Stimulated activated CD4-positive, alpha-beta T cell treated with anti-CD3 and anti-CD28 coated beads, TNF-alpha, amount 100 ng/mL, for 4 hours (primary cell): ENCODE data around the gene MED22.
"Not testable (repeated sequence)": the region's sequence is repeated elsewhere in the genome, so short reads cannot be mapped to it uniquely, and the experiment has no call there.

Experiments
- DNase-seq, 3 experiments: peaks; one replicate each; pipeline ENCODE4 v3.0.0-alpha.2; 2020; ENCODE audit warnings: low read depth in 3 of 3

Gene MED22

DNA sequence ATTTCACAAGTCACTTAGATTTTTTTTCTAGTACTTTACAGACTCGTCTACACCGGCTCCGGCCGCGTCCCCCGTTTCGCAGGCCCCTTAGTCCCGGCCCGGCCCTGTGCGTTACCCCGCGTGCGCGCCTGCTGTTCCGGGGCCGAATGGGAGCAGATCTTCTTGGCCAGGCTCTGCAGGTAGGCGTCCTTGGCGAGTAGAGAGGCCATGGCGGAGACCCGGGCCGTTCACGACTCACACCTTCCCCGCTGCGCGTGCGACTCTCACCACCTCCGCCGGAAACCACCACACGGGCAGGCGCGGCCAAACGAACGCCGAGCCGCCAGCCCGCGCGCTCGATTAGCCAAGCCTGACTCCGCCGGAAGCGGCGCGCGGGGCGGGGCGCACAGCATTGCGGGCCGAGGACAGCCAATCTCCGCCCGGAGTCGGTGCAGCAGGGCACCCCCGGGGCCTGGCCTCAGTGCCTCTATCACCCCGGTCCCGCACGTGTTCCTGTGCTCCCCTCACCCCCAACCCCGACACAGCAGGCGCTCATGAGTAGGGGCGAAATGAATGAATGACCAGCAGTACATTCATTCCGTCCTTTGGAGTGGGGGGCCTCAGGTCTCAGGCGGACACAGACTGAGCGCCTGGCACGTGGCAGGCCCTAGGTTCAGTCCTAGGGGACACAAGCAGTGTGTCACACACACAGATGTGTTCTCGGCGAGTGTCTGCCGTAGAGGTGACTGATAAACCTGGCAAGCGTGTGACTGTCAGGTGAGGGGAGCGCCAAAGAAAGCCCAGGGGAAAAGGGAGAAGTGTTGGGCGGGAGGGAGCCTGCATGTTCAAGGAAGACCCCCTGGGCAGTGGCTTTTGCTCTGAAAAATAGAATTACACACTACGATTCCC, 11.8 kb downstream of the MED22 start, which contains the start of gene SURF6:
SURF6 (minus strand) TSS at position 265 of the 888 bp plus-strand sequence; CDS start at position 209, 56 bp downstream.
- DNase-seq = peak; percentile 84 to 89 (median 85)

DNA sequence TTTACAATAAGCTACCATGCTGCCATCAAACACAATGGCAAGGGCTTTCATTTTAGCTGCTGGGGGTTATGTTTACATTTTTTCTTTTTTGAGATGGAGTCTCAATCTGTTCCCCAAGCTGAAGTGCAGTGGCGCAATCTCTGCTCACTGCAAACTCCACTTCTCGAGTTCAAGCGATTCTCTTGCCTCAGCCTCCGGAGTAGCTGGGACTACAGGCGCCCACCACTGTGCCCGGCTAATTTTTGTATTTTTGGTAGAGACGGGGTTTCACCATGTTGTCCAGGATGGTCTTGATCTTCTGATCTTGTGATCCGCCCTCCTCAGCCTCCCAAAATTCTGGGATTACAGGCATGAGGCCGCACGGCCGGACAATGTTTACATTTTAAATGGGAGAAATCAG, 13.0 kb downstream of the MED22 start:
- DNase-seq = not testable (repeated sequence)

DNA sequence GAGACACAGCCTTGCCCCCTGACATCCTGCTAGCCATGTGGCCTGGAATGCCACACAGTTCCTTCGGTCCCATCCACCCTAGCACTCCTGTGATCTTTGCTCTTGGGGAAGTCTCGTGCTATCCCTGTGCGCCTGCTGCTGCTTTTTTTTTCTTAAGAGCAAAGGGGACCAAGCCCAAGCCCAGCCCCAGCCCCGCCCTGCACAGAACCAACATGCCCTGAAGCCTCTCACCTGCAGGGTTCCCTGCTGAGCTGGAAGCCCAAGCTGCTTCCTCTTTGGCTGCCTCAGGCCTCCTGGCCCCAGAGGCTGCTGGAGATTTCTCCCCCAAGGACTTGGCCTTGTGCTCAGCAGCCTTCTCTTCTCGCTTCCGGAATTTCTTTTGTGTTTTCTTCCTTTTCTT, 13.8 kb downstream of the MED22 start:
- no peak for DNase-seq

DNA sequence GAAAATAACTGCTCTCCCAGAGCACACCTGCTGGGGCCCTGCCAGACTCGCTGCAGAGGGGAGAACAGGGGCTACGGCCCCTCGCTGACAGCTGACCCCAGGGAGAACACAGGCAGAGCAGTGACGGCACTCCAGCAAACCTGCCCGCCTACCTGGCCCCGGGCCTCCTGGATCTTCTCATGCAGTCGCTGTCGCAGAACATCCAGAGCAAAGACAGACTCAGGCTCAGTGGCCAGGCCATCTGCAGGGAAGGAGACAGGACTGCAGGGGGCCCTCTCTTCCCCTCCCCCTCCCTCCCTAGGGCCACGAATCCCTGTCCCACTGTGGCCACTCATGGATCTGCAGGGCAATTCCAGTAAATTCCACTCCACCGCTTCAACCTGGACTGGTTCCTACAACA, 14.4 kb downstream of the MED22 start:
- no peak for DNase-seq

DNA sequence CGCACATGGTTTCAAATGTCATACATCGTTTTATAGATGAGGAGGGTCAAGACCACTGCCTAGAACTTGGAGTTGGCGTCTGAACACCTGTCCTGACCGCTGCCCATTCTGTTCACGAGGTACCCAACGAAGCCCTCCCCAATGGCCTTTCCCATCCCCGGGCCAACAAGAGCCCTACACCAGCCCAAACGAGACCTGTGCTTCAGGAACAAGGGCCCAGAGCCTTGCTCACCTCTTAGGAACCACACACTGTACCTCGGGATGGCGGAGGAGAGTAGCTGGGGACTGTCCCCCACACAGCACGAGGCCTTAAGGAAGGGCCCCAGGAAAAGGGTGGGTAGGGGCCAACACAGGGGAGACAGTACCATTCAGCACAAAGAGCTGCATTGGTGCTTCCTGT, 14.9 kb downstream of the MED22 start:
- no peak for DNase-seq

DNA sequence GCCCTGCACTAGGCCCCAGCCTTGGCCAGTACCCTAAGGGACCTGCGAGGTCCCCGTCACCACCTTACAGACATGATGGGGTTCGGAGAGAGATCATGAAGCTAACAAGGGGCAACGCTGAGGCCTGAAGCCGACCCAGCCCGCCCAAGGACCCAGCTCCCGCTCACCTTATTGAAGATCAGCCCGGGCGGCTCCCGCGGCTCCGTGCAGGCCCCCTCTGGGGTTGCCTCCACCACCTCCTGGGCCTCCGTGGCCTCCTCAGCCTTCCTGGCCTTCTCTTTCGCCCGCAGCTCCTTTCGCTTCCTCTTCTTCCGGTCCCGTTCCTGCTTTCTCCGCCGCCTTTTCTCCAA, 15.6 kb downstream of the MED22 start:
- no peak for DNase-seq

DNA sequence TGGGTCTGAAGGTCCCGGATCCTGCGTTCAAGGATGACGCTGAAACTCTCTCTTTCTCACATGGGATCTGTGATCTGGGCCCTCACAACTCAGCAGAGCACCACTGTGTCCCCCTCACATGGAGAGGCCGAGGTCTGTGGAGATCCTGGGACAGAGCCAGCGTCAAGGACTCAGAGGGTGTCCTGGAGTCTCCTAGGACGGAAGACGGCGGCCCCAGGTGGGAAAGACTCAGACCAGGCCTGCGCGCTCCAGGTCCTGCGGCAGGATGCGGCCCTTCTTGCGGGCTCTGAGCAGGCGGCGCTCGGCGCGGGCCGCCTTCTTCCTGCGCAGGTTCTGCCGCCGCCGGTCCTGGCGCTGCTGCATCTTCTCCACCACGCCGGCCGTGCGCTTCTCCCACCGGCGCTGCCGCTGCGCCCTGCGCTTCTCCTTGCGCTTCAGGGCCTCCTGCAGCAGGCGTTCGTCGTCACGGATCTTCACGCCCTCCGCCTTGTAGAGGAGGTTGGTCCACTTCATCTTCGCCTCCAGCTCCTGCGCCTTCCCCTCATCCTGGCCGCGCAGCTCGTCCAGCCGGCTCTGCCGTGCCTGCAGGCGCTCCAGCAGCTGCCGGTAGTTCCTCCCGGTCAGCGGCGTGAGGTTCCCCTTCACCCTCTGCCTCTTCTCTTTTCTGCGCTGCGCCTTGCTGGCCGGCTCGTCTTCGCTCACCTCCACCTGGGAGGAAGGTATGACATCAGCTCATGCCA, 16.1 kb downstream of the MED22 start:
- no peak for DNase-seq

DNA sequence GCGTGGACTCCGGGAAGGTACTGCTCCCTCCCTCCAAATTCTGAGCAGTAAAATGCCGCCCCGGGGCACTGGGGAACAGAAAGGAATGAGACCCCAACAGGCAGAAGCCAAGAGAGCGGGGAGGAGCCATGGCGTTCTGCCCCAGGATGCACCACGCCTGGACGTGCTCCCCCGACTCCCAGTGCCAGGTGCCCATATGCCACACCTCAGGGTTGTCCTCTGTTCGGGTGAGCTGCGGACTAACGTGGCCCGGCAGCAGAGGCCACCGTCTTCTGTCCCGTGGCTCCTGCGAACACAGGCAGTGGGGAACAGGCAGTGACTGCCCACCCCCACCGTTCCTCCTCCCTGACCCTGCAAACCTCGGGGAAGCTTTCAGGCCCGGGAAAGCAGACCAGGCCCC, 16.7 kb downstream of the MED22 start:
- DNase-seq = no peak

DNA sequence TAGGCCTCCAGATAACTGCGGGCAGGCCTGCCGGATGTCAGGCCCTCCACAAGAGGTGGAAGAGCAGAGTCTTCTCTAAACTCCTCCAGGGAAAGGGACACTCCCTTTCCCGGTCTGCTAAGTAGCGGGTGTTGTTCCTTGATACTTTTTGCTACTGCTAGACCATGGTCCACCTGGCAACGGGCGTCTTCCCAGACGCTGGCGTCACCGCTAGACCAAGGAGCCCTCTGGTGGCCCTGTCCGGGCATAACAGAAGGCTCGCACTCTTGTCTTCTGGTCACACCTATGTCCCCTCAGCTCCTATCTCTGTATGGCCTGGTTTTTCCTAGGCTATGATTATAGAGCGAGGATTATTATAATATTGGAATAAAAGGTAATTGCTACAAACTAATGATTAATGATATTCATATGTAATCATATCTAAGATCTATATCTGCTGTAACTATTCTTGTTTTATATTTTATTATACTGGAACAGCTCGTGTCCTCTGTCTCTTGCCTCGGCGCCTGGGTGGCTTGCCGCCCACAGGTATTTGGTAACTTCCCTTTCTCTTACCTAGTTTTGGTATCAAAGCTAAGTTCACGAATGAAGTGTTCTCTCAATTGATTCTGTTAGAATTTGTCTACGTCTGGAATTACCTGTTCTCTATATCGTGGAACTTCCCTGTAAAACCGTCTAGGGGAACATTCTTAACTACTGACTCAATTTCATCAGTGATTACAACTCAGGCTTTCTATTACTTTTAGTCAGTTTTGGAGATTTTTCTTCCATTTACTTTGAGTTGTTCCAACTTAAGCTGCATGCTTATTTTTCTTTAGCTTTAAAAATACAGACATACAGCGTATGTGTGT, 18.4 kb downstream of the MED22 start:
- not testable (repeated sequence) for DNase-seq

DNA sequence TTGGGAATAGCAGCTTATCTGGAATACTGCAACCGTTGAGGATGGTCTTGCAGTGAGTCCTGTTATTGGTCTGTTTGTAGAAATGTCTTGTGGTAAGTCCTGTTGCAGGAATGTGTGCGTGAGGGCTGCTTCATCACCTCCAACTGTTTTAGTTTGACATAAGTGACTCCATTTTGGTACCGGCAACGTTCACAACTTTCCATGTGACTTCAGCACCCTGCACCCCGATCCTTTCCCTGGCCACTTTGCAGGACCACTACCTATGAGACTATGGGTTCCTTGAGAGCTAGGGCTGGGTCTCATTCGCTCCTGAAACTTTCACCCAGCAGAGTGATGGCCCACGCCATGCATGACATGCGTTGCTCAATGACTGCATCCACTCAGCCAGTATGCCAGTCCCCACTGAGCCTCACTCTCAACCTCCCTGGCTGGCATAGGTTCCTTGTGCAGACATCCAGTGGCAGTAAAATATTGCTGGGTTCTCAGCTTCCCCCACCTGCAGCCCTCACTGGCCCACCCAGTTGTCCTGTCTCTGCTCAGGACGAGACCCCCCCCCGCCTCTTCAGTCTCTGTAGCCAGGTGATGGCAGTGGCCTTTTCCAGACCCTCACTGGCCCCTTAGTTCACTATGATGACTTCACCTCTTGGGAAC, 20.0 kb downstream of the MED22 start:
- DNase-seq = no peak

DNA sequence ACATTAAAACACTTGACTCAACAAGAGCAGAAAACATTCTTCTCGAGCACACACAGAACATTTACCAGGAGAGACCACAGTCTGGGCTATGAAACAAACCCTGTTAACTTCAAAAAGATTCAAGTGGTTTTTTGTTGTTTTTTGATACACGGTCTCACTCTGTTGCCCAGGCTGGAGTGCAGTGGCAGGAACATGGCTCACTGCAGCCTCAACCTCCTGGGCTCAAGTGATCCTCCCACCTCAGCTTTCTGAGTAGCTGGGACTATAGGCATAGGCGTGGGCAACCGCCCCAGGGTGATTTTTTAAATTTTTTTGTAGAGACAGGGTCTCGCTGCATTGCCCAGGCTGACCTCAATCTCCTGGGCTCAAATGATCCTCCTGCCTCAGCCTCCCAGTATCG, 20.9 kb downstream of the MED22 start:
- not testable (repeated sequence) for DNase-seq

DNA sequence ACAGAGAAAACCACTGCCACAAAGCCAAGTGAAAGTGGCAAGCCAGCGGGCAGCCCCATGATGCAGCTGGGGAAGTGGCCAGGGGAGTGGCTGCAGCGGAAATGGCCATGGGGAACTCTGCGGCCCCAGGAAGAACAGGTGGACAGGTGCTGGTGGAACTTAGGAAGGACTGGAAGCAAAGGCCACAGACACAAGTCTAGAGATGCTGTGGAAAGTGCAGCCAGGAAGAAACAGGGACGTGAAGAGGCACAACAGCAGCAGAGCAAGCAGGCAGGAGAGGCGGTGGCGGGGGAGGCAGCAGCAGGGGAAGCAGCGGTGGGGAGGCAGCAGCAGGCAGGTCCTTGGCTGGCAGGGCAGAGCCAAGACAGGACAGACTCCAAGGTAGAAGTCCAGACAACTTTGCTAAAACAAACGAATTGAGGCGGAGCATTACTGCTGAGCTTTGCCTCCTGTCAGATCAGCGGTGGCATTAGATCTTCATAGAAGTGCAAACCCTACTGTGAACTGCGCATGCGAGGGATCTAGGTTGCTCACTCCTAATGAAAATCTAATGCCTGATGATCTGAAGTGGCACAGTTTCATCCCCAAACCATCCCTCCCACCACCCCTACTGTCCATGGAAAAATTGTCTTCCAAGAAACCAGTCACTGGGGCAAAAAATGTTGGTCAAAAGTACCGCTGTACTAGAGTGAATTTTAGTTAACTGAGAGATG, 23.8 kb downstream of the MED22 start:
- no peak for DNase-seq

DNA sequence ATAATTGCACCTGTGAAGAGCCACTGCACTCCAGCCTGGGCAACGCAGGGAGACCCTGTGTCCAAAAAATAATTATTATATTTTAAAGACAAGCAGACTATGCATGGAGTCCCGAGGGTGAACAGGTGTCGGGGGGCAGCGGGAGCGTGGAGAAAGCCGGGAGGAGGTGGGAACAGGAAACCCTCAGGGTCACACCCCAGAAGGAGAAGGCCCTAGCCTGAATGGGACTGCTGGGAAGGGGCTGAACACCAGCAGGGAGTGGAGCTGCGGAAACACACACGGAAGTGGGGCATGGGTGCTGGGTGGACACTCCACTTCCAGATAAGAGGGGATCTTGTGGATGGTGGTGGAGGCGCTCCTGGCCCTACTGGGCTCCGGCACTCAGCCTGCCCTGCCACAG, 24.7 kb downstream of the MED22 start:
- no peak for DNase-seq

DNA sequence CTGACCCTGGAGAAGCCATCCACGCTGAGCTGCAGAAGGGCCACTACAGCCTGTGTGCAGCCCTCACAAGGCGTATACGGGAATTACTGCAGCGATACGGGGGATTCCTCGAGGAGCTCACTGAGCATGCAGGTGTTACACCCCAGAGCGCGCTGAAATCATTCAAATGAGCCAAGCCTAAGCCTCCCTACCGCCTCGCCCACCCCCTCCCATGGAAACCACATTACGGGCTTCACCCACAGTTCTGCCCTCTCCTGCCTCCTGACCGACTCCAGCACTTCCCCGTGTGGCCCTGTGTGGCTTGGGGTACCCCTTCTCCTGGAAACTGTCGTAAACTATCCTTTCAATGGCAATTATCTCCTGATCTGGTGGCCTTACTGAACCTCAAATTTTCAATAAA, 25.2 kb downstream of the MED22 start:
- no peak for DNase-seq

DNA sequence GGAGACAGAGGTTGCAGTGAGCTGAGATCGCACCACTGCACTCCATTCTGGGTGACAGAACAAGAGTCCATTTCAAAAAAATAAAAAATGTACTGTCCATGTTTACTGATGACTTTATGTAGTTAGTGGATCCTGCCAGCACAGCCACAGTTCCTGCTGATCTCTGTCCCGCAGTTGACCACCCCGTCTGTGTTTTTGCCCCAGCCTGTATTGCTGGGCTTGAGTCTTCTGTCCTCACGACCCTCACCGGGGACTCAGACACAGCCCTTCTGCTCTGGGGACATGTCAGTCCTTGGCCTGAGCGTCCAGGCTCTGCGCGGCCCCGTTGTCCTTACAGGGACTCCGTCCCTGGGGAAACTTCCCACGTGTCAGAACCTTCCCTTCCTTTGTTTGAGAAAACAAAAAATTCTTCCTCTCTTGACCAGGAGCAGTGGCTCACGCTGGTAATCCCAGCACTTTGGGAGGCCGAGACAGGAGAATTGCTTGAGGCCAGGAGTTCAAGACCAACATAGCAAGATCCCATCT, 26.5 kb downstream of the MED22 start:
- DNase-seq = no peak

DNA sequence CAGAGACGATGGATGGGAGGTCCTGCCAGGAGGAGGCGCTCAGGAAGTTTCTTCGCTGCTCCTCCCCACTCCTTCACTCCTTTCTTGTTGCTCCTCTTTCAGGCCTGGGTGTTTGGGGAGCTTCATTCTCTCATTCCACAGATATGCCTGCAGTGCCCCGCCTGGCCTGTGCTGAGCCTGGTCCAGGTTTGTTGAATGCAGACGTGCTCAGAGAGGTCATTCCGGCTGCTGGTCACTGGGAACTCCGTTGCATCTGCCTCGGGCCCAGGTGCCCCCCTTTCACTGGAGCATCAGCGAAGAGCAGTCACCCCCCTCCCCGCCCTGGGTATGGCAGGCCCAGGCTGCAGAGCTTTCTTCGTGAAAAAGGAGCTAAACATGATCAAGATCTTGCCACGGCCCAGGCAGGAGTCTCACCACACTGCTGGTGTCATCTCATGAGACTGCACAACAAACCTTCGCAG, 27.5 kb downstream of the MED22 start:
- DNase-seq = no peak

DNA sequence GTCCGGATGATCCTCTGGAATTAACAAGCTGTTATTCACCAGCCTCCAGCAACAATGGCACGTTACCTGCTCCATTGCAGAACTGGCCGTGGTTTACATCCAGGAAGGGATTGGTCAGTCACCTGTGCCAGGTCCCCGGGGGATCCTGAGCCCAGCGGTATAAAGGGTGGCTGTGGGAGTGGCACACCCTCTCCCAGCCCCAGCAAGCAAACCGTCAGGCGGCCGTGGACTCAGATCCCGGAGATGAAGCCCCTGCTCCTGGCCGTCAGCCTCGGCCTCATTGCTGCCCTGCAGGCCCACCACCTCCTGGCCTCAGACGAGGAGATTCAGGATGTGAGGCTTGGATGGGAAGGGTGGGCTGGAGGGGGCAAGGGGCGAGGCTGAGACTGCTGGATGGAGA, 30.4 kb downstream of the MED22 start:
- DNase-seq = not testable (repeated sequence)

DNA sequence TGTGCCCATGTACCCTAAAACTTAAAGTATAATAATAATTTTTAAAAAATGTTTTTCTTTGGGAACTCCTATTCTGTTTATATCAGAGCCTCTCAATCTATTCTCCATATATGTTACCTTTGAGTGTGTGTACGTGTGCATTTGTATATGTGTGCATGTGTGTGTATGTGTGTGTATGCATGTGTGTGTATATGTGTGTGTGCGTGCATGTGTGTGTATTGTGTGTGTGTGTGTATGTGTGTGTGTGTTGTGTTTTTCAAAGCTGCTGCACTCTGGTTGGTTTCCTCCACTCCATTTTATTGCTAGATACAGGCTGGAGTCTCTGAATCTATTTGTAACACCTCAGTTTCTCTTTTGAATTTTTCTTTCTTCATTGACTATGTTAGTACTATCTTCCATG, 31.9 kb downstream of the MED22 start:
- DNase-seq = no peak

DNA sequence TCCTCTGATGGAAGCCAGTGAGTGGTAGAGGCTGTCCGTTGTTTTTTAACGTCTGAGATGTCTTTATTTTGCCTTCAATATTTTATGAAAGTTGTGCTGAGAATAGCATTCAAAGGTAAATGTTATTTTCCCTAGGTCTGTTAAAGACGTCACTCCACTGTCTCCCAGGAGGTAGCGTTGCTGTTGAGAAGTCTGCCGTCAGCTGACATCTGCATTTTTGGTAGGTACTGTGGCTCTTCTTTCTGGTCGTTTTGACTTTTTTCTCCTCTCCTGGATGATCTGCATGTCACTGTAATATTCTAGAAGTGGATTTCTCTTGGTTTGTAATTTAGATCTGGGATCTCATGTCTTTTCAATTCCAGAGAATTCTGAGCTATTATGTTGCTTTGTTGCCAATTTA, 38.3 kb downstream of the MED22 start:
- no peak for DNase-seq

DNA sequence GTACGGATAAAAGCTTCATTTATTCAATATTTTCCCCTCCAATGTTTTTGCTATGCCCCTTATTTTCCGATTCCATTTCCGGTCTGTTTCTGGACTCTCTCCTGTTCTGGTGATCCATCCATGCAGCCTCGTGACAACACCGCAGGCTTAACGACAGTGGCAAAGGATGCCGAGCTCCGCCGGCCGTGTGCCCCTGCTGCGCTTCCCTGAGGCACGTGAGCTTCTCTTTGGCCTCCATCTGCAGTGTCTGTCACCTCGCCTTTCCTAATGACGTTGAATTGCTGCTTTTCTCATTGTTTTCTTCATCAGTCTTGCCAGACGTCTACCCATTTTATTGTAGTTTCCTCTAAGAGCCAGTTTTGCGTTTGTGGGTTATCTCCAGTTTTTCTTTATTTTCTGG, 40.6 kb downstream of the MED22 start:
- DNase-seq = no peak
